Caco-2 (cell line): ENCODE results near the gene LILRB3. TPM values are rescaled to one million over a fixed set of nuclear protein-coding genes. Genes with fewer than 3 reads are reported as not detected.
"Not testable (repeated sequence)": the region's sequence is repeated elsewhere in the genome, so short reads cannot be mapped to it uniquely, and the experiment has no call there.

Source experiments
- BruUV-seq: library from RNA; stranded (reverse); fragments of 400-500 nt; replicated peaks from 2 replicates; lab custom pipeline; 2021; lab: Mats Ljungman, UMichigan
- CTCF ChIA-PET: fragments of 300-600 bp; sonication (Branson Sonifier 250); formaldehyde crosslinking; loops from one replicate; lab custom pipeline; 2022; ENCODE audit warnings: antibody characterized with exemption; lab: Charles Lee
- POLR2A ChIA-PET: fragments of 300-600 bp; sonication (Branson Sonifier 250); formaldehyde crosslinking; loops from one replicate; lab custom pipeline; 2022; ENCODE audit warnings: antibody characterized with exemption; lab: Charles Lee
- DNase-seq, 2 experiments: peaks; one replicate each; pipeline versions ENCODE4 v3.0.0 to v3.0.0-alpha.2; 2020 to 2022
- H3K27me3 ChIP-seq: replicated peaks from 2 replicates; pipeline ENCODE4 v1.6.0; 2011; ENCODE audit warnings: low read length; ENCODE audit not compliant: control insufficient read depth, insufficient read depth
- H3K36me3 ChIP-seq: 2 replicates; pipeline ENCODE4 v1.5.1; 2011; ENCODE audit warnings: low read length; ENCODE audit not compliant: control insufficient read depth, insufficient read depth
- H3K4me1 ChIP-seq: fragments of 250-450 bp; sonication (Bioruptor Pico); 2 replicates; pipeline ENCODE4 v1.5.1; 2020; ENCODE audit warnings: mild to moderate bottlenecking
- H3K4me3 ChIP-seq: 2 replicates; pipeline ENCODE4 v1.5.1; 2011; ENCODE audit warnings: low read depth, mild to moderate bottlenecking, control low read depth, low read length
- H3K9me3 ChIP-seq: fragments of 250-450 bp; sonication (Bioruptor Pico); 2 replicates; pipeline ENCODE4 v1.5.1; 2020; ENCODE audit warnings: mild to moderate bottlenecking, moderate library complexity
- H3K27ac Mint-ChIP-seq: one replicate; pipeline ENCODE4 v1.8.0; 2022; ENCODE audit warnings: mixed read lengths; ENCODE audit not compliant: unreplicated experiment
- H3K27me3 Mint-ChIP-seq: one replicate; pipeline ENCODE4 v1.8.0; 2022; ENCODE audit warnings: mixed read lengths; ENCODE audit not compliant: insufficient read depth, unreplicated experiment
- H3K36me3 Mint-ChIP-seq: one replicate; pipeline ENCODE4 v1.8.0; 2022; ENCODE audit warnings: mild to moderate bottlenecking, mixed read lengths; ENCODE audit not compliant: insufficient read depth, unreplicated experiment
- H3K4me1 Mint-ChIP-seq: one replicate; pipeline ENCODE4 v1.8.0; 2022; ENCODE audit warnings: low read depth, mixed read lengths; ENCODE audit not compliant: unreplicated experiment
- H3K4me3 Mint-ChIP-seq: one replicate; pipeline ENCODE4 v1.8.0; 2022; ENCODE audit warnings: mild to moderate bottlenecking, moderate library complexity, mixed read lengths; ENCODE audit not compliant: unreplicated experiment
- H3K9me3 Mint-ChIP-seq: one replicate; pipeline ENCODE4 v1.8.0; 2022; ENCODE audit warnings: mixed read lengths; ENCODE audit not compliant: unreplicated experiment
- CTCF ChIP-seq, 2 experiments: fragments of 200-600 bp in 1 of 2; IDR thresholded peaks; 1 replicate in 1 of 2; 2 replicates in 1 of 2; pipeline versions ENCODE4 v1.5.1 to v1.8.0; 2011 to 2022; ENCODE audit warnings: antibody characterized with exemption in 1 of 2, control low read depth in 1 of 2, inconsistent platforms in 1 of 2, low read depth in 1 of 2, low read length in 1 of 2, mild to moderate bottlenecking in 1 of 2, moderate library complexity in 1 of 2; ENCODE audit not compliant: insufficient read depth in 1 of 2, severe bottlenecking in 1 of 2, unreplicated experiment in 1 of 2
- intact Hi-C: fragments of 100-400 bp; cut with micrococcal nuclease; formaldehyde crosslinking; loops from one replicate; pipeline ENCODE4 v1.10.0; 2022; ENCODE audit not compliant: unreplicated experiment
- total RNA-seq: library from RNA; stranded (reverse); gene quantifications from 2 replicates; pipeline ENCODE4 v1.2.3, GENCODE V29; 2022

The LILRB3 gene
- total RNA-seq, 1 experiment from 2014 or later: not detected

GRCh38 chr19:54218960-54219661, 3.7 kb downstream of the LILRB3 start:
- ChIA-PET POLR2A (no interaction called here), CTCF (no interaction called here)
- BruUV-seq: no TSS peak
- no peaks in the 10 kb centered on the region for H3K4me1 Mint-ChIP-seq
- Histone ChIP-seq H3K36me3 (no peaks in the 10 kb centered on the region), H3K9me3 (no peaks in the 10 kb centered on the region), H3K4me3 (no peak overlapping the region), H3K4me1 (no peaks in the 10 kb centered on the region), H3K27me3 (no peaks in the 10 kb centered on the region)
- H3K4me3 Mint-ChIP-seq: no peak overlapping the region
- peaks cover 46% of the 10 kb centered on the region for H3K36me3 Mint-ChIP-seq
- TF ChIP-seq CTCF (IDR thresholded peaks at IDR 0.05; ENCODE audit: insufficient read depth in 1 of 2, low read depth in 1 of 2, low read length in 1 of 2, severe bottlenecking in 1 of 2, unreplicated experiment in 1 of 2): no peak
- H3K9me3 Mint-ChIP-seq: no peaks in the 10 kb centered on the region
- DNase-seq: peak in 1 of 2 experiments; percentile 17
- intact Hi-C loops: no loop called here
- no peak overlapping the region for H3K27ac Mint-ChIP-seq
- no peaks in the 10 kb centered on the region for H3K27me3 Mint-ChIP-seq

- no peak overlapping the region for H3K4me3 ChIP-seq
- H3K27me3 ChIP-seq: no peaks in the 10 kb centered on the region
- H3K4me1 ChIP-seq: no peaks in the 10 kb centered on the region
- no peaks in the 10 kb centered on the region for H3K4me1 Mint-ChIP-seq
- H3K27ac Mint-ChIP-seq: no peak overlapping the region
- no peaks in the 10 kb centered on the region for H3K9me3 ChIP-seq
- H3K9me3 Mint-ChIP-seq: no peaks in the 10 kb centered on the region
- H3K4me3 Mint-ChIP-seq: no peak overlapping the region
- TF ChIP-seq CTCF (IDR thresholded peaks at IDR 0.05; ENCODE audit: insufficient read depth in 1 of 2, low read depth in 1 of 2, low read length in 1 of 2, severe bottlenecking in 1 of 2, unreplicated experiment in 1 of 2): no peak
- DNase-seq: no peak
- H3K36me3 ChIP-seq: no peaks in the 10 kb centered on the region
- no peaks in the 10 kb centered on the region for H3K27me3 Mint-ChIP-seq
- peaks cover 48% of the 10 kb centered on the region for H3K36me3 Mint-ChIP-seq
- ChIA-PET POLR2A (no interaction called here), CTCF (no interaction called here)
- intact Hi-C loops: no loop called here
- BruUV-seq: no TSS peak
Measured at GRCh38 chr19:54218259-54218658, 4.5 kb downstream of the LILRB3 start.

GRCh38 chr19:54217517-54218247, 5.1 kb downstream of the LILRB3 start:
- H3K4me1 ChIP-seq, H3K27me3 Mint-ChIP-seq, H3K36me3 ChIP-seq, H3K9me3 ChIP-seq, H3K27ac Mint-ChIP-seq, H3K4me3 ChIP-seq, H3K27me3 ChIP-seq, DNase-seq, H3K4me3 Mint-ChIP-seq, intact Hi-C loops, H3K4me1 Mint-ChIP-seq, BruUV-seq, POLR2A ChIA-PET, H3K9me3 Mint-ChIP-seq, CTCF ChIA-PET: not testable (repeated sequence)
- H3K36me3 Mint-ChIP-seq: peaks cover 51% of the 10 kb centered on the region
